ENCODE measurements around the gene TCF20.

TCF20 gene

DNA sequence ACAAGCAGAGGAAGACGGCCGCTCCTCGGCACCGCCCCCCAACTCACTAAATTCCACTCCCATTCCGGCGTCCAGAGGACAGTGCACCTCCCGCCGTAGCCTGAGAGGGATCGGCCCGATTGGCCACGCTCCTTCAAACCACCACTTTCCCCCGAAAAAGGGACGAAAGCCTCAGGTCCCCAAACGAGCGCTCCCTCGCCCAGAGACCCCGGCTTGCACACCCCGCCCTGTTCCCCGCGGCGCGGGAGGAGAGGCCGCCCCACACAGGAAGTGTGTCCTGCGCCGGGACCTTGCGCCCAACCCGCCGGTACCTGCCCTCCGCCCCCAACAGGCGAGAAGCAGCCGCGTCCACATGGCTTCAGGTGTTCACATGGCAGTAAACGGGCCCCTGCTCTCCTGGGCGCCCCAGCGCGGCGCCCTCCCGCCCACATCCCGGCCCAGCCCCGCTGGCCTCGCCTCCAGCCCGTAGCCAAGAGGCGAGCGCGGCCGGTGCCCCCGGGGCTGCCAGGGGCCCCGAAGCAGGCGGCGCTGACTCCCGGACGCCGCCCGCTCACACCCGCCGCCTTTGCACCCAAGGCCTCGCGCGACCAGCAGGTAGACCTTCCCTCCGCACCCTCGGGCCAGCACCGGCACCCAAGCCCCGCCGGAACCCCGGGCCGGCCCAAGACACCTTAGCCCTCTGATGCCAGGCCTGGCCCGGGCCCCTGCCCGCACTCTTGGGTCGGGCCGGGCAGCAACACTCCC, 849 bp downstream of the TCF20 start:
- peak overlapping the region; percentile 95 to 99 (median 98) for H3K4me3 ChIP-seq
- H3K27ac ChIP-seq = peak overlapping the region; percentile 43 to 97 (median 93)

DNA sequence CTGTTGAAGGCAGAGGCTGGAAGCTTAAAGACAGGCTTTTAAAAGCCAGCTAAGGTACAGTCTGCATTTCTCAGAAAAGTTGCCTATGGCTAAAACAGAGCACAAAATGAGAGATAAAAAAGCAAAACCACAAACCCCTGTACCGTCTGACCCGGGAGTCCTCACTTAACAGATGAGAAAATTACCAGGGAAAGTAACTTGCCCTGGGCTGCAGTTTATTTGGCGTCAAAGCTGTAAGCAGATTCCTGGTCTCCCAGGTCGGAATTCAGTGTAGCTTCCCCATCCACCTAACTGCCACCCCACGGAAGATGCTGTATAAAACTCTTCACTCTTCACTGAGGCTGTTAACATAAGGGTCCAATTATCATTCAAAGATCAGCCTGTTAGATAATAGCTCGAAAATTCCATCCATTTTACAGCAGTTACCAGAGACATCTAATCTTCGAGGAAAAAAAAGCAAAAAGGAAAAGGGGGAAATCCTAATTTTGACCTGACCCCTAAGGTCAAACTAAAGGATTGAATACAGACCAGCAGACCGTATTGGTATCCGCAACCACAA, 1.5 kb downstream of the TCF20 start:
- H3K4me3 ChIP-seq = peak overlapping the region; percentile 95 to 99 (median 98)

DNA sequence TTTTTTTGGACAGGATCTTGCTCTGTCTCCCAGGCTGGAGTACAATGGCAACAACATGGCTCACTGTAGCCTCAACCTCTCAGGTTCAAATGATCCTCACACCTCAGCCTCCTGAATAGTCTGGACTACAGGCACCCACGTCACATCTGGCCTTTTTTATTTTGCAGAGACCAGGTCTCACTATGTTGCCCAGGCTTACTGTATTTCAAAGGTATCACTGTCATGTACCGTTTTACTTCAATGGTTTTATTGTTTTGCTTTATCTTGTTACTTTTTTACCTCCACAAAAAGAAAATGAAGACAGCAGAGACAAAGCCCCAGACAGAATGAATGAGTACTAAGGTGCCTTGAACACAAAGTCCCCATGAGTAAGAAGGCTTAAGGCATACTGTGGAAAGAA, 5.1 kb downstream of the TCF20 start:
- Histone ChIP-seq H3K4me3 (no peak overlapping the region), H3K27ac (no peak overlapping the region)

More for the DNA sequence above, 1.5 kb downstream of the TCF20 start:
- H3K27ac ChIP-seq = peak overlapping the region in 19 of 21 experiments; percentile 78 to 97 (median 93)

- H3K4me3 ChIP-seq = no peak overlapping the region
- no peak overlapping the region for H3K27ac ChIP-seq
Observed at GRCh38 chr22:42263944-42264343, 6.5 kb downstream of the TCF20 start.

GRCh38 chr22:42262964-42263363, 7.5 kb downstream of the TCF20 start:
- no peak overlapping the region for H3K4me3 ChIP-seq

DNA sequence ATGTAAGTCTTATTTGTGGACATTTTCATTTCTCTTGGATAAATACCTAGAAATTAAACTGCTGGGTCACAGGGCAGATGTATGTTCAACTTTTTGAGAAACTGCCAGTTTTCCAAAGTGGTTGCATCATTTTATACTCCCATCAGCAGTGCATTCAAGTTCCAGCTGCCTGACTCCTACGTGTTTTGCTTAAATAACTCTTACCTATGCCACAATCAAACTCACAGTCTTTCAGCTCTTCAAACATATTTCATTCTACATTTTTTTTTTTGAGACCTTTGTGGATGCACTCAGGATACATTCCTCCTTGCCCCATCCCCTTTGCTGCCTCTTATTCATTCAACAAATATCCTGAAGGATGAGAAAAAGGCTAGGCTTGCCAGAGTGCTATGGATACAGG, 9.2 kb downstream of the TCF20 start:
- Histone ChIP-seq H3K27ac (no peak overlapping the region), H3K4me3 (no peak overlapping the region)

More at GRCh38 chr22:42262964-42263363, 7.5 kb downstream of the TCF20 start:
- no peak overlapping the region for H3K27ac ChIP-seq

- peak overlapping the region in 1 of 21 experiments; percentile 2 for H3K27ac ChIP-seq
- no peak overlapping the region for H3K4me3 ChIP-seq
Observed at GRCh38 chr22:42258126-42258525, 12.3 kb downstream of the TCF20 start.

- no peak overlapping the region for H3K4me3 ChIP-seq
- H3K27ac ChIP-seq = no peak overlapping the region
Observed at GRCh38 chr22:42257386-42257785, 13.1 kb downstream of the TCF20 start.

DNA sequence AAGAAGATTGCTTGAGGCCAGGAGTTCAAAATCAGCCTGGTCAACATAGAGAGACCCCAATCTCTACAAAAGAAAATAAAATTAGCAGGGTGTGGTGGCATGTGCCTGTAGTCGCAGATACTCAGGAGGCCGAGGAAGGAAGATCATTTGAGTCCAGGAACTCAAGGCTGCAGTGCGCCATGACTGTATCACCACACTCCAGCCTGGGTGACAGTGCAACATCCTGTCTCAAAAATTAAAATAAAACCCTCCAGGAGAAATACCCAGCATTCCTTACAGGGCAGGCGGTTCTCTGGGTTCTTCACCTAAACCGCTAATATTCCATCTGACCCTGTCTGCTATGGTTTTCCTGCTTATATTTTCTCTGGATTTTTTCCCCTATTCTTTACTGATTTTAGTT, 13.5 kb downstream of the TCF20 start:
- Histone ChIP-seq H3K4me3 (no peak overlapping the region), H3K27ac (no peak overlapping the region)

DNA sequence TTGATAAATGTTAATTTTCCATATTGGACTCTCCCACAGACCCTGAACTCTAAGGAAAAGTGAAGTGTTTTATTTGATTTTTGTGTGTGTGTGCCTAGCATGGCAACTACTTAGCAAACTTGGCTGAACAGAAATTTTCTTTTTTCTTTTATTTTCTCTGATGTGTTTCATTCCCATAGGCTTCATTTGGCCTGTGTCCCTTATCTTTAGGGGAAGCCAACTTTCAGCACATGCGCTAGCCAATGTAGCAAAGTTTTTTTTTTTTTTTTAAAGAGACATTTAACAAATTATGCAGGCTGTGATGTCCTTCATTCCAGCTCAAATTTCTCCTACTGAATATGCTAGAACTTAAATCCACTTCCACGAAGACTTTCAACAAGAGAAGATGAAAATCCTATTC, 14.2 kb downstream of the TCF20 start:
- H3K4me3 ChIP-seq = no peak overlapping the region
- no peak overlapping the region for H3K27ac ChIP-seq

GRCh38 chr22:42249831-42250230, 20.6 kb downstream of the TCF20 start:
- H3K4me3 ChIP-seq = no peak overlapping the region
- H3K27ac ChIP-seq = no peak overlapping the region

GRCh38 chr22:42248995-42249394, 21.5 kb downstream of the TCF20 start:
- Histone ChIP-seq H3K27ac (no peak overlapping the region), H3K4me3 (no peak overlapping the region)

- H3K27ac ChIP-seq = no peak overlapping the region
Observed at GRCh38 chr22:42247596-42247995, 22.9 kb downstream of the TCF20 start.

GRCh38 chr22:42243802-42244060, 26.7 kb downstream of the TCF20 start:
- Histone ChIP-seq H3K27ac (no peak overlapping the region), H3K4me3 (no peak overlapping the region)

More at GRCh38 chr22:42247596-42247995, 22.9 kb downstream of the TCF20 start:
- H3K4me3 ChIP-seq = no peak overlapping the region

DNA sequence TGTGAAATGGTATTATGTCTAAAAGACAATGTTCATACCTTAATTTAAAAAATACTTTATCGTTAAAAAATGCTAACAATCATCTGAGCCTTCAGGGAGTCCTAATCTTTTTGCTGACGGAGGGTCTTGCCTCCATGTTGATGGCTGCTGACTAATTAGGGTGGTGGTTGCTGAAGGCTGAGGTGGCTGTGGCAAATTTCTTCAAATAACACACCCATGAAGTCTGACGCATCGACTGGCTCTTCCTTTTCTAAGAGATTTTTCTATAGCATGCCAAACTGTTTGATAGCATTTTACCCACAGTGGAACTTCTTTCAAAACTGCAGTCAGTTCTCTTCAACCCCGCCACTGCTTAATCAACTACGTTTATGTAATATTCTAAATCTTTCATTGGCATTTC, 33.6 kb downstream of the TCF20 start:
- H3K4me3 ChIP-seq = no peak overlapping the region
- H3K27ac ChIP-seq = no peak overlapping the region

- H3K4me3 ChIP-seq = no peak overlapping the region
- H3K27ac ChIP-seq = no peak overlapping the region
Observed at GRCh38 chr22:42236268-42236667, 34.2 kb downstream of the TCF20 start.

- Histone ChIP-seq H3K27ac (no peak overlapping the region), H3K4me3 (no peak overlapping the region)
Observed at GRCh38 chr22:42233879-42234278, 36.6 kb downstream of the TCF20 start.

DNA sequence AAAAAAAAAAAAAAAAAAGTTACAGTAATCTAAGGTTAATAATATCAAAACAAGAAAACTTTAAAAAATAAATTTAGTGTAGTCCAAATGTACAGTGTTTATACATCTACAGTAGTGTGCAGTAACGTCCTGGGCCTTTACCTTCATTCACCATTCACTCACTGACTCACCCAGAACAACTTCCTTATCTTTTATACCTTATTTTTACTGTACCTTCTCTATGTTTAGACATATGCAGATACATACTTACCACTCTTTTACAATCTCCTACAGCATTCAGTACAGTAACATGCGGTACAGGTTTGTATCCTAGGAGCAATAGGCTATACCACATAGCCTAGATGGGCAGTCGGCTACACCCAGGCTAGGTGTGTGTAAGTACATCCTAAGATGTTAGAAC, 38.5 kb downstream of the TCF20 start:
- no peak overlapping the region for H3K4me3 ChIP-seq
- no peak overlapping the region for H3K27ac ChIP-seq

DNA sequence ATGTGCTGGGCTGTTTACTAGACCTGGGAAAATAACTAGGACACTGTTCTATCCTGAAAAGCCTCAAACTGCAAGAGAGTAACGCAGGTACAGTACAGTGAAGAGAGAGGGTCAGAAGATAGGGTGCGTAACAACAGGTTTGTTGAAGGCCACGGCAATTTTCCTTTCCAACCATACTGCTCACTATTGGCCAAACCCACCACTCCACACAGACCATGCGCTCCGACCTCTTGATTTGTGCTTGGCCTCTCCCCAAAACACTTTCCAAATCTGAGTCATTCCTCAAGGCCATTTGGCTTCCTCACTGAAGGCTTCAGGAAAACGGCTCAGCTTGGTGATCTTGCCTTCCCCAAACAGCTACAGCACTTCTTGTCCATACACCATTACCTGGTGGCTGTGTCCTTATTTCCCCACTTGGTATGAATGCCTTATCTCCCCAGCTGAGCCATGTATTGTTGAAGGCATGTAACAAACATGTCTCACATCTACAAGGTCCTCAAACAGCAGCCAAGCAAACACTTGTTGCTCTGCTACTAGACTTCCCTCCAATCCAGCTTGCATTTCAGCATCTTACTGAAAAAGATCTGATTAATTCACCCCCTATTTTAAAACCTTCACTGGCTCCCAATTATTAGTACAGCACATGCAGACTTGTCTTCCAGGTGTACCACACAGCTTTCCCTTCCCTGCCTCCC, 40.9 kb downstream of the TCF20 start:
- H3K27ac ChIP-seq = no peak overlapping the region

GRCh38 chr22:42228483-42228882, 42.0 kb downstream of the TCF20 start:
- no peak overlapping the region for H3K4me3 ChIP-seq
- no peak overlapping the region for H3K27ac ChIP-seq

More for the DNA sequence above, 40.9 kb downstream of the TCF20 start:
- no peak overlapping the region for H3K4me3 ChIP-seq

DNA sequence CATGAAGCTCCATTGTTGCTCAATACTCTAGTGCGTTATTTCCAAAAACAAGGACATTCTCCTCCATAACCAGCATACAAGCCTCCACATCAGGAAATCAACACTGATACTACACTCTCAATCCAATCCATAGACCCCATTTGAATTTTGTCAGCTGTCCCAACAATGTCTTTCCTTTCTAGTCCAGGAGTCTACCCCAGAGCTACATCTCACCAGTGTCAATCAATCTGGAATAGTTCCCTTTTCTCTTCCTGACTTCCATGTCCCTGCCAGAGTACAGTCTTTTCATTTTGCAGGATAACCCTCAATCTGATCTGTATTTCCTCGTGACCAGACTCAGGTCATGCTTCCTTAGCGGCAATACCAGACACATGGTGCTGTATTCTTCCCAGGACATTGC, 43.0 kb downstream of the TCF20 start:
- H3K27ac ChIP-seq = no peak overlapping the region

More for the DNA sequence above, 43.0 kb downstream of the TCF20 start:
- H3K4me3 ChIP-seq = no peak overlapping the region
